AG09309 (cell line): ENCODE results near the gene SLC12A6.
A peak's percentile ranks its signal among the peaks of the same experiment; 100 is the strongest.

Experiments
- DNase-seq: peaks from one replicate; pipeline ENCODE4 v3.0.0-alpha.2; 2010; ENCODE audit warnings: low read depth
- H3K4me3 ChIP-seq: 2 replicates; pipeline ENCODE4 v1.5.1; 2011; ENCODE audit warnings: mild to moderate bottlenecking, low read depth, low read length, moderate library complexity; ENCODE audit not compliant: control insufficient read depth
- CTCF ChIP-seq: IDR thresholded peaks from 2 replicates; pipeline ENCODE4 v1.5.1; 2011; ENCODE audit warnings: mild to moderate bottlenecking, low read depth, low read length, inconsistent platforms; ENCODE audit not compliant: insufficient read depth, control insufficient read depth; ENCODE audit errors: missing control alignments

Gene SLC12A6

GRCh38 chr15:34284937-34285336 lies 52.6 kb downstream of the SLC12A6 start:
- H3K4me3 ChIP-seq, result no peak overlapping the region
- no peak for TF ChIP-seq CTCF
- DNase-seq, result no peak

DNA sequence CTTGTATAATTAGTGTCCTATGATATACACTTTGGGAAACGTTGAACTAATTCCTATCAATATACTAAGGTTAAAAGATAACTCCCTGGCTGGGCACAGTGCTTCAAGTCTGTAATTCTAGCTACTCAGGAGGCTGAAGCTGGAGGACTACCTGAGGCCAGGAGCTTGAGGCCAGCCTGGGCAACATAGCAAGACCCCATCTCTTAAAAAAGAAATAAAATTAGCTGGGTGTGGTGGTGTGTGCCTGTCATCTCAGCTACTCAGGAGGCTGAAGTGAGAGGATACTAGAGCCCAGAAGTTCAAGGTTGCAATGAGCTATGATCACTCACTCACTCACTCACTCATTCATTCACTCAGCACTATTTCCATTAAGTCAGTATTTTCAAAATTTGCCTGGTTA lies 55.2 kb downstream of the SLC12A6 start:
- H3K4me3 ChIP-seq, result no peak overlapping the region
- DNase-seq, result no peak
- no peak for TF ChIP-seq CTCF

DNA sequence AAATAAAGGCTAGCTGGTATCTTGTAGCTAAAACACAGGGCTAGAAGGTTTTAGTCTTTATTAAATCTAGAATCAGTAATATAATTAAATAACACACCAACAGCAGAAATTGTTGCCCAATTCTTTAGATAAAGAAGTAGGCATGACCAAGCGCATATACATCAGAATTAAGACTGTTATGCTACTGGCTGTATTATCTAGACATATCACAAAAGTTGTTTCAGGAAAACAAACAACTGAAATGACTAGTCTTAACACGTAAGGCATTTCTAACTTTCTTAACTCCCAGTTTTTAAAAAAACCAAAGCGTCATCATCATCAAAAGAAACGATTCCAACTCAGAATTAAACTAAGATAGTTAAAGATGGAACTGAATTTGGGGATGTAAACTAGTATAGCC lies 57.4 kb downstream of the SLC12A6 start:
- TF ChIP-seq CTCF, result no peak
- H3K4me3 ChIP-seq, result no peak overlapping the region
- DNase-seq, result no peak

- DNase-seq, result no peak
- H3K4me3 ChIP-seq, result no peak overlapping the region
- TF ChIP-seq CTCF, result no peak
Observed at GRCh38 chr15:34279368-34279767, 58.2 kb downstream of the SLC12A6 start.

- TF ChIP-seq CTCF, result no peak
- H3K4me3 ChIP-seq, result no peak overlapping the region
- DNase-seq, result no peak
Observed at GRCh38 chr15:34275721-34276120, 61.9 kb downstream of the SLC12A6 start.

- H3K4me3 ChIP-seq, result no peak overlapping the region
- no peak for TF ChIP-seq CTCF
Observed at GRCh38 chr15:34275154-34275553, 62.4 kb downstream of the SLC12A6 start.

GRCh38 chr15:34271493-34271892 lies 66.1 kb downstream of the SLC12A6 start:
- no peak for TF ChIP-seq CTCF
- no peak overlapping the region for H3K4me3 ChIP-seq
- DNase-seq, result peak; percentile 75

More at GRCh38 chr15:34275154-34275553, 62.4 kb downstream of the SLC12A6 start:
- DNase-seq, result no peak
